Measurements from ENCODE around the gene MSS51. TPM values are rescaled to one million over a fixed set of nuclear protein-coding genes. Genes with fewer than 3 reads are reported as not detected.

The MSS51 gene
- total RNA-seq, 1 experiment from 2014 or later, result 3.3 TPM

DNA sequence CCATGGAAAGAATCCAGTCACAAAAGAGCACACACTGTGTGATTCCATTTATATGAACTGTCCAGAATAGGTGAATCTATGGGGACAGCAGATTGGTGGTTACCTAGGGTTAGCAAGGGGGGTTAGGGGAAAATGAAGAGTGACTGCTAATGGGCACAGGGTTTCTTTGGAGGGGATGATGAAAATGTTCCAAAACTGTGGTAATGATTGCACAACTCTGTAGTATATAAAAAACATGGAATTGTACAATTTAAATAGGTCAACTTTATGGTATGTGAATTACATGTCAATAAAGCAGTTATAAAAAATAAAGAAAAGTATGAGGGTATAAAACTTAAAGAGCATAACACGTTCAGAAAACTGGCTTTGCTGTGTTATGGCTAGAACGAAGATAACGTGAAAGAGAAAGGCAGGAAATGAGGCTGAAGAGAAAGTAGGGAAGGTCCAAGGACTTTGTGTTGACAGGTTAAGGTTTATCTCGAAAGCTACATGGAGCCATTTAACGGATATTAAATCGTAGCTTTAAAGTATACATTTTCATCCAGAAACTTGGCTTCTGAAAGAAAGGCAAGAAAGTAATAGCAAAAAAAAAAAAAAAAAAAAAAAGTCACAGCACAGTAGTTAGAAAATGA, 26.4 kb upstream of the MSS51 start:
- CTCF ChIA-PET, result no interaction called here
- Mint-ChIP-seq H3K27ac (ENCODE audit: unreplicated experiment) (no peak overlapping the region), H3K27me3 (ENCODE audit: unreplicated experiment) (no peaks in the 10 kb centered on the region), H3K4me3 (ENCODE audit: low read depth, unreplicated experiment) (no peak overlapping the region), H3K9me3 (ENCODE audit: low read depth, unreplicated experiment) (no peaks in the 10 kb centered on the region), H3K4me1 (ENCODE audit: low read depth, unreplicated experiment) (no peaks in the 10 kb centered on the region), H3K36me3 (ENCODE audit: insufficient read depth, unreplicated experiment) (no peaks in the 10 kb centered on the region)
- DNase-seq, result no peak
- TF ChIP-seq, protein P1, sequence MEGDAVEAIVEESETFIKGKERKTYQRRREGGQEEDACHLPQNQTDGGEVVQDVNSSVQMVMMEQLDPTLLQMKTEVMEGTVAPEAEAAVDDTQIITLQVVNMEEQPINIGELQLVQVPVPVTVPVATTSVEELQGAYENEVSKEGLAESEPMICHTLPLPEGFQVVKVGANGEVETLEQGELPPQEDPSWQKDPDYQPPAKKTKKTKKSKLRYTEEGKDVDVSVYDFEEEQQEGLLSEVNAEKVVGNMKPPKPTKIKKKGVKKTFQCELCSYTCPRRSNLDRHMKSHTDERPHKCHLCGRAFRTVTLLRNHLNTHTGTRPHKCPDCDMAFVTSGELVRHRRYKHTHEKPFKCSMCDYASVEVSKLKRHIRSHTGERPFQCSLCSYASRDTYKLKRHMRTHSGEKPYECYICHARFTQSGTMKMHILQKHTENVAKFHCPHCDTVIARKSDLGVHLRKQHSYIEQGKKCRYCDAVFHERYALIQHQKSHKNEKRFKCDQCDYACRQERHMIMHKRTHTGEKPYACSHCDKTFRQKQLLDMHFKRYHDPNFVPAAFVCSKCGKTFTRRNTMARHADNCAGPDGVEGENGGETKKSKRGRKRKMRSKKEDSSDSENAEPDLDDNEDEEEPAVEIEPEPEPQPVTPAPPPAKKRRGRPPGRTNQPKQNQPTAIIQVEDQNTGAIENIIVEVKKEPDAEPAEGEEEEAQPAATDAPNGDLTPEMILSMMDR (IDR thresholded peaks at IDR 0.05; ENCODE audit: unreplicated experiment), result no peak
- intact Hi-C loops (cut with micrococcal nuclease; ENCODE audit: unreplicated experiment), result no loop called here
- no TSS peak for BruUV-seq (replicated peaks)

DNA sequence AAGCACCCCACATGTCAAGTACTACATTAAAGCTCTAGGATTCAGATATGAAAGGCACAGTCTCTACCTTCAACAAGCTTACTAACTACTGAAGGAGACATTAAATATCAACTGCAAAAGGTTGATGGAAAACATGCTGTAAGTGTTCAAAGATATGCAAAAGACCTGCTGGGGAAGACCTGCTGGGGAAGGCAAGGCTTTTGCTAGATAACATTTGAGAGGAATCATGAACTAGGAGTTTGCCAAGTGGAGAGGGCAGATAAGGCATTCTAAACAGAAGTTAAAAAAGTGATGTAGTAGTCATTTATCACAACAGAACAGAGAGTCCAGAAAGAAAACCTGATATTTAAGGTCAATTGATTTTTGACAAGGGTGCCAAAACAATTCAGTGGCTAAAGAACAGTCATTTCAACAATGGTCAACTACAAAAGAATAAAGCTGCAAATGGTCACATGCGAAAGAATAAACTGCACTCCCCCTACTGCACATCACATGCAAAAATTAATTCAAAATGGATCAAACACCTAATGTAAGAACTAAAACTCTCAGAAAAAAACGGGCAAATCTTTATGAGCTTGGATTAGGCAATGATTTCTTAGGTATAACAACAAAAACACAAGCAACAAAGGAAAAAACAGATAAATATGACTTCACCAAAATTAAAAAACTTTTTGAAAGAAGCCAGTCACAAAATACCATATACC, 23.0 kb upstream of the MSS51 start:
- H3K27me3 Mint-ChIP-seq (ENCODE audit: unreplicated experiment), result no peaks in the 10 kb centered on the region
- BruUV-seq (replicated peaks), result no TSS peak
- TF ChIP-seq, protein P1 (IDR thresholded peaks at IDR 0.05; ENCODE audit: unreplicated experiment), result no peak
- no peaks in the 10 kb centered on the region for H3K4me1 Mint-ChIP-seq (ENCODE audit: low read depth, unreplicated experiment)
- H3K9me3 Mint-ChIP-seq (ENCODE audit: low read depth, unreplicated experiment), result no peaks in the 10 kb centered on the region
- H3K36me3 Mint-ChIP-seq (ENCODE audit: insufficient read depth, unreplicated experiment), result no peaks in the 10 kb centered on the region
- CTCF ChIA-PET, result interaction anchor here (0.6 kb wide), 1 partner anchor 150 kb away, joined by 3 read pairs; no protein-coding TSS in a partner anchor
- no peak overlapping the region for H3K4me3 Mint-ChIP-seq (ENCODE audit: low read depth, unreplicated experiment)
- no peak for DNase-seq
- H3K27ac Mint-ChIP-seq (ENCODE audit: unreplicated experiment), result no peak overlapping the region
- intact Hi-C loops (cut with micrococcal nuclease; ENCODE audit: unreplicated experiment), result no loop called here

DNA sequence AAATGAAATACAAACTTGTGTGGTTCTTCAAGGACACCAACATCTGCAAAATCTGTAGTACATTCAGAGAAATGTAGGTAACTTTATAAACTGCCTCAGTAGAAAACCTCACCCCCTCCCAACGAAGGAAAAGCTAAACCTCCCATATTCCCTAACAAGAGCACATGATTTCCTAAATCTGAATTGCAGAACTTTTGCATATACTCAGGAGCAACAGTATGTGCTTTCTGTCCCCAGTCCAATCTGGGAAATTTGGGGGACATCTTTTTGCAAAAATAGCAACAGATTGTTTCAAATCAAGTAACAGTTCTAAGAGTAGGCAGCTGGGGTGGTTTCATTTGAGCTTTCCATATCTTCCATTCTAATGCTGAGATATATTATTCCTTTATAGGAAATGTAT, 15.8 kb upstream of the MSS51 start:
- CTCF ChIA-PET, result no interaction called here
- H3K4me3 Mint-ChIP-seq (ENCODE audit: low read depth, unreplicated experiment), result no peak overlapping the region
- H3K9me3 Mint-ChIP-seq (ENCODE audit: low read depth, unreplicated experiment), result no peaks in the 10 kb centered on the region
- no peaks in the 10 kb centered on the region for H3K27me3 Mint-ChIP-seq (ENCODE audit: unreplicated experiment)
- no peak overlapping the region for H3K27ac Mint-ChIP-seq (ENCODE audit: unreplicated experiment)
- peaks cover 7% of the 10 kb centered on the region for H3K36me3 Mint-ChIP-seq (ENCODE audit: insufficient read depth, unreplicated experiment)
- BruUV-seq (replicated peaks), result no TSS peak
- no peaks in the 10 kb centered on the region for H3K4me1 Mint-ChIP-seq (ENCODE audit: low read depth, unreplicated experiment)
- TF ChIP-seq, protein P1 (IDR thresholded peaks at IDR 0.05; ENCODE audit: unreplicated experiment), result no peak
- no peak for DNase-seq
- intact Hi-C loops (cut with micrococcal nuclease; ENCODE audit: unreplicated experiment), result no loop called here

DNA sequence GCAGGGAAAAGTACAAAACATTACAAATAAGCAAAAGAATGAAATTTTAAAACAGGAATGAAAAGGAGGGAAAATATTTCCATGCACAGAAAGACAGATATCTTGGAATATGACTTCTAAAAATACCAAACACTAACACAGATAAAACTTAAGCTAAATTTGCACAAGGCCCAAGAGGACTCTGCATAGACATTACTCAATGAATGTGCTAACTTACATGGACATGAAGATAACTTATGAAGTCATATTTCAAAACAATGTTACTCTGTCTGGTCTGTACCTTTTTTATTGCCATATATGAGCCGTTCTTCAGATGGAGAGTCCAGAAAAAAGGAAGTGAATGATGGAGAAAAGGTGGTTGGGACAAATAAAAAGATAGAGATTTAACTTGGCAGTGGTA, 15.0 kb upstream of the MSS51 start:
- intact Hi-C loops (cut with micrococcal nuclease; ENCODE audit: unreplicated experiment), result no loop called here
- Mint-ChIP-seq H3K27ac (ENCODE audit: unreplicated experiment) (no peak overlapping the region), H3K9me3 (ENCODE audit: low read depth, unreplicated experiment) (no peaks in the 10 kb centered on the region), H3K36me3 (ENCODE audit: insufficient read depth, unreplicated experiment) (peaks cover 7% of the 10 kb centered on the region), H3K27me3 (ENCODE audit: unreplicated experiment) (no peaks in the 10 kb centered on the region), H3K4me3 (ENCODE audit: low read depth, unreplicated experiment) (no peak overlapping the region), H3K4me1 (ENCODE audit: low read depth, unreplicated experiment) (no peaks in the 10 kb centered on the region)
- DNase-seq, result no peak
- TF ChIP-seq, protein P1 (IDR thresholded peaks at IDR 0.05; ENCODE audit: unreplicated experiment), result no peak
- BruUV-seq (replicated peaks), result no TSS peak
- CTCF ChIA-PET, result no interaction called here

All from Calu3 (cell line).